HCT116 (cell line): Measurements from ENCODE around the gene SLC24A1. TPM values are rescaled to one million over a fixed set of nuclear protein-coding genes. Genes with fewer than 3 reads are reported as not detected.

Source experiments
- ATAC-seq: fragments of 200-7000 bp; cut with Tn5 transposase; 2 replicates; pipeline ENCODE4 v1.9.1; 2020; ENCODE audit warnings: mild to moderate bottlenecking, moderate library complexity
- BruUV-seq: library from RNA; stranded (reverse); fragments of 400-500 nt; replicated peaks from 2 replicates; lab custom pipeline; 2021; lab: Mats Ljungman, UMichigan
- CTCF ChIA-PET: fragments of 300-600 bp; sonication (Branson Sonifier 250); formaldehyde crosslinking; loops from one replicate; lab custom pipeline; 2021; ENCODE audit warnings: antibody characterized with exemption; lab: Charles Lee
- POLR2A ChIA-PET: fragments of 300-600, 350-600 bp; sonication (Branson Sonifier 250); formaldehyde crosslinking; loops from one replicate; lab custom pipeline; 2021; ENCODE audit warnings: antibody characterized with exemption; lab: Charles Lee
- RAD21 ChIA-PET, 2 experiments: fragments of 300-600 bp; sonication (Branson Sonifier 250); formaldehyde crosslinking; loops; one replicate each; lab custom pipeline; 2023; ENCODE audit warnings: low total read pairs in 2 of 2; ENCODE audit not compliant: uncharacterized antibody in 2 of 2, unreplicated experiment in 2 of 2, low non-redundant PET in 1 of 2; lab: Charles Lee
- DNase-seq: peaks from one replicate; pipeline ENCODE4 v3.0.0-alpha.2; 2010; ENCODE audit warnings: low read depth, low spot score
- H2AFZ ChIP-seq: fragments of 200-600 bp; shearing (Covaris generic), sonication (generic); 2 replicates; pipeline ENCODE4 v1.6.1; 2017; ENCODE audit warnings: low read depth, mixed run types, mixed read lengths, antibody characterized with exemption, low read length; ENCODE audit not compliant: poor library complexity, severe bottlenecking
- H3K27ac ChIP-seq: 2 replicates; pipeline ENCODE4 v1.5.1; 2012; ENCODE audit warnings: low read depth, low read length
- H3K27me3 ChIP-seq: fragments of 200-600 bp; sonication (generic); 2 replicates; pipeline ENCODE4 v1.6.1; 2016; ENCODE audit warnings: mixed run types, low read length, mixed read lengths; ENCODE audit not compliant: insufficient read depth
- H3K36me3 ChIP-seq, 2 experiments: fragments of 200-500 bp in 1 of 2; fragments of 200-600 bp in 1 of 2; sonication (Bioruptor generic) in 1 of 2; sonication (generic) in 1 of 2; 2 replicates each; pipeline versions ENCODE4 v1.5.1 to v1.6.1; 2014 to 2016; ENCODE audit warnings: low read length in 2 of 2, inconsistent platforms in 1 of 2, mixed read lengths in 1 of 2, mixed run types in 1 of 2; ENCODE audit not compliant: insufficient read depth in 2 of 2, control insufficient read depth in 1 of 2
- H3K4me1 ChIP-seq, 2 experiments: fragments of 200-600 bp in 1 of 2; sonication (generic) in 1 of 2; 2 replicates each; pipeline versions ENCODE4 v1.5.1 to v1.6.1; 2012 to 2017; ENCODE audit warnings: low read length in 2 of 2, inconsistent platforms in 1 of 2, mild to moderate bottlenecking in 1 of 2, mixed read lengths in 1 of 2, mixed run types in 1 of 2, moderate library complexity in 1 of 2; ENCODE audit not compliant: insufficient read depth in 2 of 2, control insufficient read depth in 1 of 2
- H3K4me2 ChIP-seq: fragments of 200-600 bp; sonication (generic); 2 replicates; pipeline ENCODE4 v1.6.1; 2017; ENCODE audit warnings: mixed run types, low read length, mixed read lengths
- H3K4me3 ChIP-seq, 2 experiments: fragments of 200-600 bp in 1 of 2; sonication (generic) in 1 of 2; replicated peaks in 1 of 2; 2 replicates each; pipeline ENCODE4 v1.5.1; 2011 to 2016; ENCODE audit warnings: low read length in 2 of 2, control low read depth in 1 of 2, low read depth in 1 of 2, mild to moderate bottlenecking in 1 of 2, mixed read lengths in 1 of 2, mixed run types in 1 of 2
- H3K79me2 ChIP-seq: fragments of 200-600 bp; sonication (generic); 2 replicates; pipeline ENCODE4 v1.6.1; 2017; ENCODE audit warnings: mild to moderate bottlenecking, mixed run types, low read length, moderate library complexity, mixed read lengths; ENCODE audit not compliant: insufficient read depth
- H3K9ac ChIP-seq: fragments of 200-600 bp; sonication (generic); 2 replicates; pipeline ENCODE4 v1.6.1; 2016; ENCODE audit warnings: low read length, mixed read lengths
- H3K9me2 ChIP-seq: fragments of 200-600 bp; sonication (generic), shearing (Covaris generic); 2 replicates; pipeline ENCODE4 v1.6.1; 2017; ENCODE audit warnings: mixed run types, mild to moderate bottlenecking, moderate library complexity; ENCODE audit not compliant: insufficient read depth
- H3K9me3 ChIP-seq, 2 experiments: fragments of 200-500 bp in 1 of 2; fragments of 200-600 bp in 1 of 2; sonication (Bioruptor generic) in 1 of 2; sonication (generic) in 1 of 2; 2 replicates each; pipeline ENCODE4 v1.6.1; 2014 to 2017; ENCODE audit warnings: low read length in 2 of 2, mixed read lengths in 2 of 2, inconsistent platforms in 1 of 2, low read depth in 1 of 2, mild to moderate bottlenecking in 1 of 2, mixed run types in 1 of 2, moderate library complexity in 1 of 2; ENCODE audit not compliant: control insufficient read depth in 1 of 2, insufficient read depth in 1 of 2
- H4K20me1 ChIP-seq: fragments of 200-600 bp; sonication (generic), shearing (Covaris generic); 2 replicates; pipeline ENCODE4 v1.6.1; 2017; ENCODE audit warnings: mixed run types, mild to moderate bottlenecking, moderate library complexity; ENCODE audit not compliant: insufficient read depth
- ATF3 ChIP-seq: IDR thresholded peaks from 2 replicates; pipeline ENCODE4 v1.6.1; 2012
- CEBPB ChIP-seq: IDR thresholded peaks from 2 replicates; pipeline ENCODE4 v1.6.1; 2012; ENCODE audit warnings: low read depth
- EGR1 ChIP-seq: IDR thresholded peaks from 2 replicates; pipeline ENCODE4 v1.6.1; 2012; ENCODE audit warnings: low read depth
- ELF1 ChIP-seq: IDR thresholded peaks from 2 replicates; pipeline ENCODE4 v1.6.1; 2012; ENCODE audit warnings: low read depth, borderline replicate concordance
- EZH2 ChIP-seq: fragments of 200-600 bp; sonication (generic); IDR thresholded peaks from 2 replicates; pipeline ENCODE4 v1.6.1; 2017; ENCODE audit warnings: antibody characterized with exemption, mixed run types
- FOSL1 ChIP-seq: IDR thresholded peaks from 2 replicates; pipeline ENCODE4 v1.6.1; 2012; ENCODE audit warnings: low read depth
- JUND ChIP-seq: IDR thresholded peaks from 2 replicates; pipeline ENCODE4 v1.6.1; 2012
- POLR2A ChIP-seq: IDR thresholded peaks from 2 replicates; pipeline ENCODE4 v1.7.0; 2011; ENCODE audit warnings: borderline replicate concordance; ENCODE audit not compliant: insufficient read depth, insufficient read length; ENCODE audit errors: extremely low read depth
- POLR2AphosphoS5 ChIP-seq: IDR thresholded peaks from 2 replicates; pipeline ENCODE4 v1.6.1; 2011; ENCODE audit warnings: mild to moderate bottlenecking, low read depth, low read length, moderate library complexity
- REST ChIP-seq: IDR thresholded peaks from 2 replicates; pipeline ENCODE4 v1.6.1; 2012; ENCODE audit warnings: low read depth
- SIN3A ChIP-seq: IDR thresholded peaks from 2 replicates; pipeline ENCODE4 v1.6.1; 2012; ENCODE audit warnings: low read depth
- SP1 ChIP-seq: IDR thresholded peaks from 2 replicates; pipeline ENCODE4 v1.6.1; 2012; ENCODE audit warnings: low read depth
- SRF ChIP-seq: IDR thresholded peaks from 2 replicates; pipeline ENCODE4 v1.6.1; 2012; ENCODE audit warnings: low read depth
- TCF7L2 ChIP-seq: IDR thresholded peaks from 2 replicates; pipeline ENCODE4 v1.7.0; 2011; ENCODE audit warnings: borderline replicate concordance, inconsistent platforms; ENCODE audit not compliant: insufficient read depth, insufficient read length; ENCODE audit errors: extremely low read depth
- YY1 ChIP-seq: IDR thresholded peaks from 2 replicates; pipeline ENCODE4 v1.6.1; 2011; ENCODE audit warnings: low read length, low read depth, moderate library complexity, mild to moderate bottlenecking; ENCODE audit not compliant: insufficient replicate concordance; ENCODE audit errors: extremely low read depth
- ZFX ChIP-seq: fragments of 450-650 bp; IDR thresholded peaks from 2 replicates; pipeline ENCODE4 v1.6.1; 2017
- ZNF274 ChIP-seq: fragments of 200-500 bp; sonication (Bioruptor generic); IDR thresholded peaks from 2 replicates; pipeline ENCODE4 v1.6.1; 2014; ENCODE audit warnings: mild to moderate bottlenecking, low read depth, low read length, inconsistent platforms
- intact Hi-C: fragments of 100-400 bp; cut with micrococcal nuclease; formaldehyde crosslinking; loops from 2 replicates; pipeline ENCODE4 v1.10.0; 2022
- total RNA-seq: library from RNA; stranded (reverse); gene quantifications from one replicate; pipeline ENCODE4 v1.2.1, GENCODE V29; 2021; ENCODE audit not compliant: unreplicated experiment

SLC24A1 gene
- total RNA-seq, 1 experiment from 2014 or later: 15.9 TPM

- Histone ChIP-seq H3K4me2 (no peak overlapping the region), H3K9ac (no peak overlapping the region), H3K27me3 (no peaks in the 10 kb centered on the region), H4K20me1 (no peaks in the 10 kb centered on the region), H3K4me3 (no peak overlapping the region), H3K79me2 (no peaks in the 10 kb centered on the region), H2AFZ (no peak overlapping the region), H3K36me3 (no peaks in the 10 kb centered on the region; a peak in 1 of 4 replicates), H3K9me3 (no peaks in the 10 kb centered on the region), H3K4me1 (no peaks in the 10 kb centered on the region), H3K9me2 (no peaks in the 10 kb centered on the region)
- ChIA-PET POLR2A (no interaction called here), RAD21 (no interaction called here), CTCF (no interaction called here)
- no TSS peak for BruUV-seq
- DNase-seq (no peak), ATAC-seq (no peak)
- intact Hi-C loops: no loop called here
- no peak for TF ChIP-seq SRF
- TF ChIP-seq CEBPB: no peak
- no peak for TF ChIP-seq JUND
- no peak for TF ChIP-seq ZNF274
- no peak for TF ChIP-seq TCF7L2
- no peak for TF ChIP-seq EGR1
- TF ChIP-seq FOSL1: no peak
- TF ChIP-seq POLR2A: no peak
- no peak for TF ChIP-seq EZH2
- TF ChIP-seq YY1: no peak
- TF ChIP-seq ATF3: no peak
- TF ChIP-seq ZFX: no peak
- no peak for TF ChIP-seq SIN3A
- no peak for TF ChIP-seq REST
- TF ChIP-seq ELF1: no peak
- no peak for TF ChIP-seq POLR2AphosphoS5
- TF ChIP-seq SP1: no peak
- TF ChIP-seq, all 23 proteins: peak for 0
- no peak overlapping the region for H3K27ac ChIP-seq
Measured at GRCh38 chr15:65695081-65695480, 73.3 kb downstream of the SLC24A1 start.

Other genes starting within 250 kb of the SLC24A1 start
- 0.44 TPM for gene IGDCC3, start 243.9 kb upstream of the SLC24A1 start, total RNA-seq
- gene IGDCC4, start 199.0 kb upstream of the SLC24A1 start, total RNA-seq: 1.2 TPM
- 27.1 TPM for gene DPP8, start 104.2 kb upstream of the SLC24A1 start, total RNA-seq
- gene HACD3, start 91.5 kb upstream of the SLC24A1 start, total RNA-seq: 57.5 TPM
- gene INTS14, start 10.8 kb upstream of the SLC24A1 start, total RNA-seq: 50.1 TPM
- 9.1 TPM for gene DENND4A, start 170.4 kb downstream of the SLC24A1 start, total RNA-seq
- gene RAB11A, start 247.6 kb downstream of the SLC24A1 start, total RNA-seq: 234 TPM